ENCODE data around the gene SRXN1. TPM values are rescaled to one million over a fixed set of nuclear protein-coding genes. Genes with fewer than 3 reads are reported as not detected.
A peak's percentile ranks its signal among the peaks of the same experiment; 100 is the strongest.

Gene SRXN1
- total RNA-seq, 1 donor from 2014 or later: 12.6 TPM

DNA sequence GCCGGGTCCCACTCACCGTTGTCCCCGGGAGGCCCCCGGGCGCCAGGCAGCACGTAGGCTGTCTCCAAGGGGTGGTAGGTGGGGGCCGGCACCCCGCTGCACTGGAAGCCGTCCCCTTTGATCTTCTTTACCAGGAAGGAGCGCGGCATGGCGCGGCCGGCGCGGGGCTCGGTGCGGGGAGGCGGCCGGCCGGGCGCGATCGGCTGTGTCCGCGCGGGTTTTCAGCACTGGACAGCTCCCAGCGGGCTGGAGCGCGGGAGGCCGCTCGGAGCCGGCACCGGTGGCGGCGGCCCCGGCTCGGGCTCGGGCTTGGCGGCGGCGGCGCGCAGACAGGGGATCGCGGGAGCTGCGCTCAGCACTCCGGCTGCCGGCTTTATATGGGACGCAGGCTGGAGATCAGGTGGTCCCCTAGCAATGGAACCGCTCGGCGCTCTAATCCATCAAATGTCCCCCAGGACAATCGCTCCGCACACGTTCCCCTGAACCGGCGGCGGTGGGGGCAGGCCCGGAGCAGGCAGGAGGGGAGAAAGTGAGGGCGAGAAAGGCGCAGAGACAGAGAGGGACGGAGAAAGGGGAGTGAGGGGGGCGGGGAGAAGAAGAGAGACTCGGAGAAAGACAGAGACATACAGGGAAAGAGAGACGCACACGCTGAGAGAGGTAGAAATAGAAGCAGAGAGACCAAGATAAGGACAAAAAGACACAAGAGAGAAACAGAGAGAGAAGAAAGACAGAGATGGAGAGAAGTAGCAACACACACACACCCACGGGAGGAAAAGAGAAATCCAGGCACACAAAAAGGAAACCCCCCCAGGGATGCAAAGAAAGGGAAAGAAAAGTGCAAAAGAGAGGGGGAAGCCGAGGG lies 22.7 kb upstream of the SRXN1 start, which contains the start of gene SCRT2:
Gene SCRT2, minus strand, starts transcription at position 350 of the 862 bp plus-strand sequence. Its CDS starts 201 bp downstream, at position 149.
- FAIRE-seq (no peak), DNase-seq (ENCODE audit: low spot score in 2 of 2) (peak; percentile 90 to 95)

GRCh38 chr20:675033-675452 lies 22.0 kb upstream of the SRXN1 start:
- no peak for FAIRE-seq
- DNase-seq (ENCODE audit: low spot score in 2 of 2): peak in 1 of 2 donors; percentile 26

GRCh38 chr20:673603-674001 lies 20.6 kb upstream of the SRXN1 start:
- no peak for FAIRE-seq
- no peak for DNase-seq (ENCODE audit: low spot score in 2 of 2)

GRCh38 chr20:672963-673602 lies 20.1 kb upstream of the SRXN1 start:
- DNase-seq (ENCODE audit: low spot score in 2 of 2) (peak in 1 of 2 donors; percentile 24), FAIRE-seq (no peak)

DNA sequence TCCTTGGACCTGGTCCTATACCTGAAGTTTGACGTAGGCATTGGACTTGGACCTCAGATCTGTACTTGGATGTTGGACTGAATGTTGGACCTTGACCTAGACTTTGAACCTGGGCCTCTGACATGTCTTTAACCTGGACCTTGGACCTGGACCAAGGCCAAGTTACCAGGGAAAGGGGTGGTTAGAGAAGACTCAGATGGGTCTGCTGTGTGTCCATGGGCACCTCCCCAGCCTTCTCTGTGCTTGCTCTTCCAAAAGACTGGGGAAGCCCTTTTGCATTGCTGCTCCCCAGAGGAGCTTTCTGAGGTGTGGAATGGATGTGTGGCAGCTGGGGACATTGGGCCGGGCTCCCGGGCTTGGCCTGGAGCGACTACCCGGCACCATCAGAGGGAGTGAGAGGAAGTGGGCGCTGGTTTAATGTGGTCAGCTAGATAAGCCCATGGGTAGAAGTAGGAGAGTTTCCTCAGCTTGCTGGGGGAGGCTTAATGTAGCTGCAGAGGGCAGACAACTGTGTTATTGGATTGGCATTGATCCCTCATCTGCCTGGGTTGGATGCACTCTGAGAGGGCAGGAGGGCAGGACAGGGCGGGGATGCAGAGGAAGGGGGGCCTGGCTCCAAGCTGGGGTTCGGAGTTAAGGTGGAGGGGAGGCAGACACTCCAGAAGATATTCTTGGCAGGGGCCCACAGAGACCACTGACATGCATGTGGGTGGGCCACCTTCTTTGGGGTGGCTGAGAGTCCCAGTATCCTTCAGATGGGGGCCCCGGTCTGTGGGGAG lies 18.4 kb upstream of the SRXN1 start:
- FAIRE-seq (no peak), DNase-seq (ENCODE audit: low spot score in 2 of 2) (no peak)

GRCh38 chr20:669573-669972 lies 16.6 kb upstream of the SRXN1 start:
- FAIRE-seq (no peak), DNase-seq (ENCODE audit: low spot score in 2 of 2) (no peak)

DNA sequence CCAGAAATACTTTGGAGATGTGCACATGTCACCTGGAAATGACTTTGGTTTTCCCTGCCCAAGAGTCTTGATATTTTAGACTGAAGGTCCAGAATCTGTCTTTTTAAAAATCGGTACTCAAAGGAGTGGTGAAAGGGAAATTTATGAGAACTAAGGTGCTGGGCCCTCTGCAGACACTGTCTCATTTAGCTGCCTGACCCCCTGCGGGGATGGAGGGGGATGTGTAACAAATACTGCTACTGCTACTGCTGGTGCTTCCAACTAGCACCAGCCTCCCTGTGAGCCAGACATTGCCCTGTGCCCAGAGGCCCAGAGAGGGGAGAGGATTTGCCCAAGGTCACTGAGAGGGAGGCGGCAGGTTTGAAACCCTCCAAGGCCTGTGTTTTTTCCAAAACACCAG lies 15.6 kb upstream of the SRXN1 start:
- no peak for FAIRE-seq

GRCh38 chr20:668050-668449 lies 15.1 kb upstream of the SRXN1 start:
- DNase-seq (ENCODE audit: low spot score in 2 of 2) (no peak), FAIRE-seq (no peak)

More for the DNA sequence above, 15.6 kb upstream of the SRXN1 start:
- no peak for DNase-seq (ENCODE audit: low spot score in 2 of 2)

- FAIRE-seq (no peak), DNase-seq (ENCODE audit: low spot score in 2 of 2) (peak in 1 of 2 donors; percentile 44)
Measured at GRCh38 chr20:667351-668034, 14.5 kb upstream of the SRXN1 start.

DNA sequence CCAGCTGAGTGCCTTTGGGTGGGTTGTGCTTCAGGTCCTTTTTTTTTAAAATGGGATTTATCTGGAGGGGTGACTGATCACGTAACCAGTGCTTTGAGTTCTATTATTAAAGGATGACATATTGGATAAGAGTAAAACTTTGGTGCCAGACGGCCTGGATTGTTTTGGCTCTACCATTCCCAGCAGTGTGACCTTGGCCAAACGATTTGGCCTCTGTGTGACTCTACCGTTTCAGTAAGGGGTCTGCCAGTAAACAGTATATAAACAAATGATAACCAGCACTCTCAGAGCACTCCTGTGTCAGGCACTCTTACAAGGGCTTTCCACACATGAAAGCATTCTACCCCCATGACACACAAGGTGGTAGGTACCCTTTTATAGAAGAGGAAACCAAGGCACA lies 13.9 kb upstream of the SRXN1 start:
- DNase-seq (ENCODE audit: low spot score in 2 of 2): no peak

GRCh38 chr20:665276-665675 lies 12.3 kb upstream of the SRXN1 start:
- no peak for FAIRE-seq
- DNase-seq (ENCODE audit: low spot score in 2 of 2): no peak

More for the DNA sequence above, 13.9 kb upstream of the SRXN1 start:
- no peak for FAIRE-seq

GRCh38 chr20:664576-664975 lies 11.6 kb upstream of the SRXN1 start:
- FAIRE-seq: no peak
- DNase-seq (ENCODE audit: low spot score in 2 of 2): no peak

DNA sequence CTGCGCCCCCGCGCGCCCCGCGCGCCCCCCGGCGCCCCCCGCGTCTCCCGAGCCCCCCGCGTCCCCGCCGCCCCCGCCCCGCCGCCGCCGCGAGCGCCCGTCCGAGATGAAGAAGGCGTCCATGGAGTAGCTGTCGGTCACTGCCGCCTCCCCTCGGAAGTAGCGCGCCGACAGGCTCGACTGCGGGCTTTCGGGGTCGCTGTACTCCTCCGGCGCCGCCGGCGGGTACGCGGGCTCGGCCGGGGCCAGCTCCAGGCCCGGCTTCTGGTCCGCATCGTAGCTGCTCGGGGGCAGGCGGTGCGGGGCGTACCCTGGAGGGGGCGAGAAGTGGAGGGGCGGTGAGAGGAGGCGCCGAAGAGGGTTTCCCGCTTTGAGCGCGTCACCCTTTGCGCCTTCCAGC lies 11.2 kb upstream of the SRXN1 start:
- no peak for FAIRE-seq
- no peak for DNase-seq (ENCODE audit: low spot score in 2 of 2)

DNA sequence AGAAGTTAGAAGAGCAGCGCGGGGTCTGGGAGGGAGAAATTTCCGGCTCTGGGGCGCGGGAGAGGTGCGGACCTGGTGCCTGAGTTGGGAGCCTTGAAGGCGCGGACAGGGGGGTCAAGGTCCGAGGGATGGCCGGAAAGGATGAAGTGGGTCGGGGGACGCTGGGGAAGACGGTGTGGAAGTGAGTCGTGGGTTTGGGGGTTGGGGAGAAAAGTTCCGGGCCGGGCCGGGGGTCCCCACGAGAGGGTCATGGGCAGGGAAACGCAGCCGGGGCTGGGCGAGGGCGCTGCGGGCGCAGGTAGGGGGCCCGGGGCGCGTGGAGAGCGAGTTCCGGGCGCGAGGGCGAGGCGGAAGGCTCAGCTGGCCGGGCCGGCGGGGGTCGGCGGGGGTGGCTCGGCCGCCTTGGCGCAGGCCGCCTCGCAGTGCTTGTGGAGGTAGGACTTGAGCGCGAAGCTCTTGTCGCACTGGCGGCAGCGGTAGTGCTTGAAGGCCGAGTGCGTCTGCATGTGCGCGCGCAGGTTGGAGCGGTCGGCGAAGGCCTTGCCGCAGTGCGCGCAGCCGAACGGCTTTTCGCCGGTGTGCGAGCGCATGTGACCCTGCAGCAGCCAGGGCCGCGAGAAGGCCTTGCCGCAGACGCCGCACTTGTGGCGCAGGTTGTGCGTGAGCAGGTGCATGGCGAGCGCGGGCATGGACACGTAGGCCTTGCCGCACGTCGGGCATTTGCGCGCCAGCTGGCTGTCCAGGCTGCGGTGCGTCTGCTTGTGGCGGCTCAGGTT lies 10.5 kb upstream of the SRXN1 start:
- DNase-seq (ENCODE audit: low spot score in 2 of 2) (peak in 1 of 2 donors; percentile 24), FAIRE-seq (no peak)

DNA sequence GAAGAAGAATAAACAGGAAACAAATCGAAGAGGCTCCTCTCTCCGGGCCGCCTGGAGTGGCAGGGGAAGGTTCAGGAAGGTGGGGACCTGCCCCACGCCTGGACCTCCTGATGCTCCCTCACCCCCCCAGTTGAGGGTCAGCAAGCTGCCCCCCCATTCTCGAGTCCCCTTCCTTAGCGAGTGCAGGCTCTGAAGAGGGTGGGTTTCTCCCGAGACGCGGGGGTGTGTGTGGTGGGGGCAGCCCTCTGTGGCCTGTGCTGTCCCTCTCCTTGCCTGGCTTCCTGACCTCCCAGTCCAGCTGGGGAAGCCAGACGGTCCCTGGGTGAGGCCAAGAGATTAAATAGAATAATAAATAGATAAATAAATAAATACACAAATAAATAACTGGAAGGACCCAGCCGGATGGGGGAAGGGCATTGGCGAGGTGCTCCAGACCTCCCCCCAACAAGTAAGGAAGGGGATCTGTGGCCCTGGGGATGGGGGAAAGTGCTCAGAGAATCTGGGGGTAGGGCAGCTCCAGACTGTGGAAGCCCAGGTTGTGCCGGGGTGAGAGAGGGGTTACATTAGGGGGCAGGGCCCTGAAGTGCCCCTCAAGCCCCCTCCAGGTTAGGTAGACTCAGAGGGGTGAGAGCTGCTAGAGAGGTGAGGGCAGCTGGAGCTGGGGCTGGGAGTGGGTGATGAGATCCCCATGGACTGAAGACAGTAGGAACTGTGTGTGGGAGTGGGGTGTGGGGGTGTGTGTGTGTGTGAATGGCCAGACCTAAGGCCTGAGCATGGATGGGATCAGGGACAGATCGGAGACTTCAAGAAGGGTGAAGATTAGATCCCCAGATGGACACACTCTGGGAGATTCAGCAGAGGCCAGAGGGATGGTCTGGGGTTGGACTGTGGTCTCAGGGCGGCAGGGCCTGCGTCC lies 9.5 kb upstream of the SRXN1 start:
- FAIRE-seq: no peak
- DNase-seq (ENCODE audit: low spot score in 2 of 2): no peak

DNA sequence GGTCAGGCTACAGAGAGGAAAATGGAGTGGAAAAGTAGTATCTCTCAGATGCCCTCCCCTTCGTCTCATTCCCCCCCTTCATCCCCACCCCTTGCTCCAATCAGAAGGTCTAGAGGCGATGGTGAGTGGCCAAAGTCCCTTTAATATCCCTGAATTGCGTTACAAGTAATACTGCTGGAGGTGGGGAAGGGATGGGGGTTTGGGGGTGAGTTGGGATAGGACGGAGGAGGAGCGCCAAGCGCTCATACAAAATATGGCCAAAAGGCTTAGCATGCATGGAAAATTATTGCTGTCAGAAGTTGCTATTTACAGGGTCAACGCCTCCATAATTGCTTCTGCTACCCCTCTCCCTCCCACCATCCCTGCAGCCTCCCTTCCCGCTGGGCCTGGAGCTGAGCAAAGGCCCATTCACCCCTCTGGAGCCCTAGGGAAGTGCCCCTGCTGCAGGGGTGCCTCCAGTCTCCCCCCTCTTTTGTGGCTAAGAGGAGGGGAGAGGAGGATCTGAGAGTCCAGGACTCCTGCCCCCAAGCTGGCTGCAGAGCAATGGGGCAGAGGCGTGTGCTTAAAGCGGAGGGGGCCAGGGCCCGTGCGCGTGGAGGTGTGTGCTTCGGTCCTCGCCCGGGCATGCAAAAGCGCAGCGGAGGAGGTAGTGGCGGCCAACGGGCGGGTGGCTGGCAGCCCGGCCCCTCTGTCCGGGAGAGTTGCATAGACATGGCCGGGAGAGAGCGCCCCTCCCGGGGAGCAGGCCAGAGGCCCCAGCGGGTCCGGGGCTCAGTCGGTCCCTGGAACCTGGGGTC lies 8.7 kb upstream of the SRXN1 start:
- no peak for DNase-seq (ENCODE audit: low spot score in 2 of 2)
- FAIRE-seq: no peak

GRCh38 chr20:658731-659291 lies 5.8 kb upstream of the SRXN1 start:
- DNase-seq (ENCODE audit: low spot score in 2 of 2) (no peak), FAIRE-seq (no peak)
